Left ventricle myocardium inferior (tissue), 1 donor: ENCODE measurements around the gene H19. TPM values are rescaled to one million over a fixed set of nuclear protein-coding genes. Genes with fewer than 3 reads are reported as not detected.

Experiments
- DNase-seq: peaks from one replicate; pipeline ENCODE4 v3.0.0-alpha.2; 2020
- H3K27ac ChIP-seq: fragments of 200-600 bp; replicated peaks from 2 replicates; pipeline ENCODE4 v1.8.0; 2021
- H3K27me3 ChIP-seq: fragments of 200-600 bp; 2 replicates; pipeline ENCODE4 v1.8.0; 2021; ENCODE audit warnings: low read depth
- H3K36me3 ChIP-seq: fragments of 200-600 bp; 2 replicates; pipeline ENCODE4 v1.8.0; 2021
- H3K4me1 ChIP-seq: fragments of 200-600 bp; 2 replicates; pipeline ENCODE4 v1.8.0; 2021
- H3K4me3 ChIP-seq: fragments of 200-600 bp; 2 replicates; pipeline ENCODE4 v1.8.0; 2021; ENCODE audit warnings: mild to moderate bottlenecking, moderate library complexity
- H3K9me3 ChIP-seq: fragments of 200-600 bp; replicated peaks from 2 replicates; pipeline ENCODE4 v1.8.0; 2021
- intact Hi-C: fragments of 100-400 bp; cut with micrococcal nuclease; formaldehyde crosslinking; loops from one replicate; pipeline ENCODE4 v1.11.0; 2022
- total RNA-seq: library from RNA; stranded (reverse); fragmentation: NEBNext Ultra II Directional; extraction: Animal tissue kit (Norgen Biotek cat#: 25700); gene quantifications from one replicate; pipeline ENCODE4 v1.2.1, GENCODE V29; 2021
- TF ChIP-seq, protein P1 (sequence below): fragments of 200-600 bp; IDR thresholded peaks from 2 replicates; pipeline ENCODE4 v1.8.0; 2021; ENCODE audit warnings: antibody characterized with exemption, mild to moderate bottlenecking, borderline replicate concordance
- donor health status: DM: no; HTN: yes; CAD: no; lungs with severe emphysema.

Gene H19
- total RNA-seq, 1 donor from 2014 or later = 634 TPM

DNA sequence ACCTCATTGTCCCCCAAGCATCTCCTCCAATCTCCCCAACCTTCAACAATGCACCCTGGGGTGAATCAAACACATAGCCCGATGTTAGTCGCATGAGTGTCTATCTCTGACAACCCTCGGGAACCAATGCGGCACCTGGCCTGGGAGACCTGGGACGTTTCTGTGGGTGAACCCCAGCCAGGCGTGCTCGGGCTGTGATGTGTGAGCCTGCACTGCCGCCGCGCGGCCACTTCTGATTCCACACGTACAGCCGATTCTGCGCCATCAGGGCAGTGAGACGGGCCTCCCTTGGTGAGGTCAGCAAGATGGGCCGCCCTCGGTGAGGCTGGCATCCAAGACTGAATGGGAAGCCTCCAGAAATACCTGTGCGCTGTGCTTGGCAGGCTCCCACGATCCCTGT is 5.2 kb upstream of the H19 start:
- no peaks in the 10 kb centered on the region for H3K4me1 ChIP-seq
- H3K27ac ChIP-seq = no peak overlapping the region
- no peak overlapping the region for H3K4me3 ChIP-seq
- no peaks in the 10 kb centered on the region for H3K9me3 ChIP-seq
- H3K36me3 ChIP-seq = no peaks in the 10 kb centered on the region
- intact Hi-C loops = no loop called here
- no peaks in the 10 kb centered on the region for H3K27me3 ChIP-seq
- no peak for DNase-seq
- TF ChIP-seq, protein P1, sequence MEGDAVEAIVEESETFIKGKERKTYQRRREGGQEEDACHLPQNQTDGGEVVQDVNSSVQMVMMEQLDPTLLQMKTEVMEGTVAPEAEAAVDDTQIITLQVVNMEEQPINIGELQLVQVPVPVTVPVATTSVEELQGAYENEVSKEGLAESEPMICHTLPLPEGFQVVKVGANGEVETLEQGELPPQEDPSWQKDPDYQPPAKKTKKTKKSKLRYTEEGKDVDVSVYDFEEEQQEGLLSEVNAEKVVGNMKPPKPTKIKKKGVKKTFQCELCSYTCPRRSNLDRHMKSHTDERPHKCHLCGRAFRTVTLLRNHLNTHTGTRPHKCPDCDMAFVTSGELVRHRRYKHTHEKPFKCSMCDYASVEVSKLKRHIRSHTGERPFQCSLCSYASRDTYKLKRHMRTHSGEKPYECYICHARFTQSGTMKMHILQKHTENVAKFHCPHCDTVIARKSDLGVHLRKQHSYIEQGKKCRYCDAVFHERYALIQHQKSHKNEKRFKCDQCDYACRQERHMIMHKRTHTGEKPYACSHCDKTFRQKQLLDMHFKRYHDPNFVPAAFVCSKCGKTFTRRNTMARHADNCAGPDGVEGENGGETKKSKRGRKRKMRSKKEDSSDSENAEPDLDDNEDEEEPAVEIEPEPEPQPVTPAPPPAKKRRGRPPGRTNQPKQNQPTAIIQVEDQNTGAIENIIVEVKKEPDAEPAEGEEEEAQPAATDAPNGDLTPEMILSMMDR = no peak

DNA sequence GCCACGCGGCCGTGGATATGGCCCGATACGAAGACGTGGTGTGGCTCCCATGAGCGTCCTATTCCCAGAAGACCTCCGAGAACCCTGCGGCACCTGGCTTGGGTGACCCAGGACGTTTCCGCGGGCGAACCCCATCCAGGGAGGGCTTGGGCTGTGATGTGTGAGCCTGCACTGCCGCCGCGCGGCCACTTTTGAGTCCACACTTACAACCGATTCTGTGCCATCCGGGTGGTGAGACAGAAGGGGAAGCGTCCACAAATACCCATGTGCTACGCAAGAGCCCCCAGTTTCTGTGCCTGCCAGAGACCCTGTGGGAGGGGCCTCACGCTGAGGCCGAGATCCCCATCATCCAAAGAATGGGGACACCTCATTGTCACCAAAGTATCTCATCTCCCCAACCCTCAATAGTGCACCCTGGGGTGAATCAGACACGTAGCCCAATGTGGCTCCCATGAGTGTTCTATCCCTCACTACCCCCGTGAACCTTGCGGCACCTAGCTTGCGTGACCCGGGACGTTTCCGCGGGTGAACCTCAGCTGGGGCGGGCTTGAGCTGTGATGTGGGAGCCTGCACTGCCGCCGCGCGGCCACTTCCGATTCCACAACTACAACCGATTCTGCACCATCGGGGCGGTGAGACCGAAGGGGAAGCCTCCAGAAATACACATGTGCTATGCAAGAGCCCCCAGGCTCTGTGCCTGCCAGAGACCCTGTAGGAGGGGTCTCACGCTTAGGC is 4.6 kb upstream of the H19 start:
- DNase-seq = no peak
- H3K4me3 ChIP-seq = no peak overlapping the region
- no peaks in the 10 kb centered on the region for H3K4me1 ChIP-seq
- H3K27me3 ChIP-seq = no peaks in the 10 kb centered on the region
- H3K36me3 ChIP-seq = no peaks in the 10 kb centered on the region
- intact Hi-C loops = no loop called here
- TF ChIP-seq, protein P1 = no peak
- no peak overlapping the region for H3K27ac ChIP-seq
- H3K9me3 ChIP-seq = no peaks in the 10 kb centered on the region

DNA sequence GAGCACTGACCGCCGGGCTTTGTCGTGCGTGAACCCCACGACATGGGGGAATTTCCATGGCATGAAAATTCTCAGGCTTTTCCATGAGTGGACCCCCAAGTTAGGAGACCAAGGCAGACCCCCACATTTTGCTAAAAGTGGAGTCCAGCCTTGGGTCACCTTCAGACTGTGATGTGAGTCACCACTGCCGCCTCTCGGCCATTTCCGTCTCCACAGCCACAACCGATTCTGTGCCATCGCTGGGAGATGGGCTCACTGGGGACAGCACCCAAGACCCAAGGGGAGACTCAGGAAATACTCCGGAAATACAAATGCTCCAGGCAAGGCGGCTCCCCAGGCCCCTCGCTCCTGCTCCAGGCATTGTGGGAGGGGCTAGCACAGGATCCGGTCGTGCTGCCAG is 1.2 kb upstream of the H19 start:
- H3K27me3 ChIP-seq = no peaks in the 10 kb centered on the region
- intact Hi-C loops = no loop called here
- H3K4me1 ChIP-seq = no peaks in the 10 kb centered on the region
- H3K9me3 ChIP-seq = no peaks in the 10 kb centered on the region
- no peak for DNase-seq
- H3K4me3 ChIP-seq = no peak overlapping the region
- H3K27ac ChIP-seq = no peak overlapping the region
- no peaks in the 10 kb centered on the region for H3K36me3 ChIP-seq
- TF ChIP-seq, protein P1 = no peak

DNA sequence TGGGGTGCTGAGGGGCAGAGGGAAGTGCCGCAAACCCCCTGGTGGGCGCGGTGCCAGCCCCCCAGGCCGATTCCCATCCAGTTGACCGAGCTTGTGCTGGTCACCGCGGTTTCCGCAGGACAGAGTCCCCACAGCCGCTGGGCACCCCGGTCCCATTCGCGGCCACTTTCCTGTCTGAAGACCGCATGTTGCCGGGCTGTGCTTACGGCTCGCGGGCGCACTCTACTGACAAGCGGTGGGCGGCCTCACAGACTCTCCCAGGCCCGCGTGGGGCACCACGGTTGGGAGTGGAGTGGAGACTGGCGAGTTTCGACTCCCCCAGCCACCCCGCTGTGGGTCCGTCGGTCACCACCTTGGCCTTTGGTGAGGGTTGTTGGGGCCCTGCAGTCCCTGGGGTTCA is 648 bp upstream of the H19 start:
- H3K9me3 ChIP-seq = no peaks in the 10 kb centered on the region
- no peak overlapping the region for H3K4me3 ChIP-seq
- no peaks in the 10 kb centered on the region for H3K27me3 ChIP-seq
- H3K36me3 ChIP-seq = no peaks in the 10 kb centered on the region
- no peak for DNase-seq
- H3K4me1 ChIP-seq = no peaks in the 10 kb centered on the region
- TF ChIP-seq, protein P1 = no peak
- intact Hi-C loops = no loop called here
- H3K27ac ChIP-seq = no peak overlapping the region

DNA sequence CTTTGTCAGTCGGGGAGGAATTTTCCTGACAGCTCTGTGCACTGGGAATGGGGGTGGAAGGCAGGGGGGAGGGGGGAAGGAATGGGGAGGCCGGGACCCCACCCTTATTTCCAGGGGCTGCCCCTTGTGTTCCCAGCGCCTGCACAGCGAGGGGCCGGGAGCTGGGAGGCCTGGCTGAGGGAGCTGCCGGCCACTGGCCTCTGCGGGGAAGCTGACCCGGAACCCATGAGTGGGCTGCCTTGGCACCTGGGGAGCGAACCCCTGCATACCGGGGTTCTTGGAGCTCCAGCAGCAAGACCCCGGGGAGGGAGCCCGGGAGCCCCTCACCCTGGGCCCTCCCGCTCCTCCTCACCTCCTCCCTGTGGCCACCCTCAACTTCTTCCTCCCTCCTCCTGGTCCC is 3.5 kb downstream of the H19 start:
- Histone ChIP-seq H3K4me1 (no peaks in the 10 kb centered on the region), H3K9me3 (no peaks in the 10 kb centered on the region), H3K27me3 (no peaks in the 10 kb centered on the region), H3K36me3 (no peaks in the 10 kb centered on the region), H3K4me3 (no peak overlapping the region), H3K27ac (no peak overlapping the region)
- intact Hi-C loops = no loop called here
- TF ChIP-seq, protein P1 = no peak
- no peak for DNase-seq

DNA sequence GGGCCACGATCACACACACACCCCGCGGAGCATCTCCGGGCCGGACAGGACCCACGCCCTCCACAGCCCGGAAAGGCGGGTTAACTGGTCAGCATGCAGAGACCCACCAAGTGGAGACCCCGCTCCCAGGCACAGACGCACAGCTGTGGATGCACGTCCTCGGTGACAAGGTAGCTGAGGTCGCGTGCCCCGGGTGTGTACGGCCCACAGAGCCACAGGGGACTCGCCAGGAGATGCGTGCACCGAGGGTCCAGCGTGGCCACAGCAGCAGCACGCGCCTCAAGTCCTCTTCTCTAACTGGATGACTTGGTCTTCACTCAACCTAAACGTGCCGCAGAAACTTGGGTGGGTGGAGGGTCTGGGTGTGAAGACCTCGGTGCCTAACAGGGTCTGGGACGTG is 5.5 kb downstream of the H19 start:
- DNase-seq = no peak

More for the DNA sequence above, 5.5 kb downstream of the H19 start:
- Histone ChIP-seq H3K27me3 (no peaks in the 10 kb centered on the region), H3K27ac (no peak overlapping the region), H3K36me3 (no peaks in the 10 kb centered on the region), H3K9me3 (no peaks in the 10 kb centered on the region), H3K4me1 (no peaks in the 10 kb centered on the region), H3K4me3 (no peak overlapping the region)
- TF ChIP-seq, protein P1 = no peak
- intact Hi-C loops = no loop called here
